ENCODE data around the gene ATF7.

DNA sequence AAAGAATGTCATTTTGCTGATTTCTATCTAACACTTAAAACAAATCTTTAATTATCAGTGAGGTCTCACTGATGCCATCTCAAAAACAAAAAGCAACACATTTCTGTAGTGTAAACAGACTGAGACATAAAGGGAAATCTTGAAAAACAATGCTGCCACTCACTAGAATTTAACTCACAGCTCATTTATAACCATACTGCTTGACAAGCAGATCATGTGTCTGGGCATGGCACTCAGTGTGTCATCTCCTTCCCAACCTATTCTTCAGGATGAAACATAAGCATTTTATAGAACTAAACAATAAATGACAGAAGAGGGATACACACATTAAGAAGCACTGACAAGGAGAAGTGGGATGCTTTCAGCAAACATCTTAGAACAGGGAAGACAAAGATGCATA, 22.4 kb downstream of the ATF7 start:
- TF ChIP-seq SPI1 (IDR thresholded peaks at IDR 0.05; ENCODE audit: low read depth, low read length): no peak
- no peak for TF ChIP-seq POLR2AphosphoS5 (IDR thresholded peaks at IDR 0.05; ENCODE audit: low read depth, low read length)
- no peak for TF ChIP-seq POU2F2 (IDR thresholded peaks at IDR 0.05; ENCODE audit: low read depth, low read length)
- no peak for TF ChIP-seq POLR2A (IDR thresholded peaks at IDR 0.05; ENCODE audit: low read depth, low read length)
- TF ChIP-seq TAF1 (IDR thresholded peaks at IDR 0.05; ENCODE audit: low read depth, low read length): no peak
- TF ChIP-seq PAX5 (IDR thresholded peaks at IDR 0.05; ENCODE audit: insufficient read depth, low read length, severe bottlenecking): no peak
